Neural cell (in vitro differentiated cells): ENCODE data around the gene PRSS2. TPM values are rescaled to one million over a fixed set of nuclear protein-coding genes. Genes with fewer than 3 reads are reported as not detected.

Experiments used
- H2AFZ ChIP-seq: fragments of 200-600, 300-800 bp; sonication (generic), shearing (Covaris generic); 2 replicates; pipeline ENCODE4 v1.6.0; 2014; ENCODE audit warnings: low read depth, mild to moderate bottlenecking, antibody characterized with exemption, low read length, moderate library complexity
- H3F3A ChIP-seq: fragments of 200-600 bp; shearing (Covaris generic); 2 replicates; pipeline ENCODE4 v1.6.1; 2016; ENCODE audit warnings: mild to moderate bottlenecking, moderate library complexity, mixed read lengths, antibody characterized with exemption, low read length; ENCODE audit not compliant: insufficient read depth, poor library complexity, severe bottlenecking
- H3K27ac ChIP-seq: fragments of 200-600, 300-800 bp; sonication (generic), shearing (Covaris generic); 2 replicates; pipeline ENCODE4 v1.5.1; 2014; ENCODE audit warnings: mild to moderate bottlenecking, low read length, moderate library complexity
- H3K27me3 ChIP-seq: fragments of 300-800, 200-600 bp; sonication (generic), shearing (Covaris generic); 2 replicates; pipeline ENCODE4 v1.6.0; 2014; ENCODE audit warnings: mild to moderate bottlenecking, low read depth, low read length, moderate library complexity; ENCODE audit not compliant: insufficient read depth
- H3K36me3 ChIP-seq: fragments of 300-800, 200-600 bp; sonication (generic), shearing (Covaris generic); 2 replicates; pipeline ENCODE4 v1.5.1; 2014; ENCODE audit warnings: mild to moderate bottlenecking, antibody characterized with exemption, low read length, moderate library complexity; ENCODE audit not compliant: insufficient read depth
- H3K4me2 ChIP-seq: fragments of 300-800, 200-600 bp; sonication (generic), shearing (Covaris generic); 2 replicates; pipeline ENCODE4 v1.6.0; 2014; ENCODE audit warnings: mild to moderate bottlenecking, low read length
- H3K4me3 ChIP-seq: fragments of 300-800, 200-600 bp; sonication (generic), shearing (Covaris generic); 2 replicates; pipeline ENCODE4 v1.5.1; 2014; ENCODE audit warnings: mild to moderate bottlenecking, low read length, moderate library complexity
- H3K79me2 ChIP-seq: fragments of 200-600 bp; shearing (Covaris generic); replicated peaks from 2 replicates; pipeline ENCODE4 v1.6.0; 2014; ENCODE audit warnings: mild to moderate bottlenecking, low read length, moderate library complexity; ENCODE audit not compliant: insufficient read depth
- H3K9ac ChIP-seq: fragments of 300-800, 200-600 bp; sonication (generic), shearing (Covaris generic); 2 replicates; pipeline ENCODE4 v1.6.1; 2016; ENCODE audit warnings: mild to moderate bottlenecking, low read length, mixed read lengths
- H3K9me2 ChIP-seq: fragments of 200-600 bp; shearing (Covaris generic); 2 replicates; pipeline ENCODE4 v1.6.1; 2016; ENCODE audit warnings: mild to moderate bottlenecking, low read length, mixed read lengths; ENCODE audit not compliant: insufficient read depth
- H3K9me3 ChIP-seq: fragments of 200-600, 300-800 bp; sonication (generic), shearing (Covaris generic); 2 replicates; pipeline ENCODE4 v1.6.1; 2016; ENCODE audit warnings: mild to moderate bottlenecking, mixed run types, low read length, moderate library complexity, mixed read lengths
- H4K20me1 ChIP-seq: fragments of 200-600 bp; shearing (Covaris generic); 2 replicates; pipeline ENCODE4 v1.6.1; 2016; ENCODE audit warnings: mild to moderate bottlenecking, mixed run types; ENCODE audit not compliant: insufficient read depth
- EP300 ChIP-seq: fragments of 450-650 bp; conservative IDR thresholded peaks from 2 replicates; pipeline ENCODE4 v1.6.1; 2014; ENCODE audit warnings: antibody characterized with exemption, mild to moderate bottlenecking, moderate library complexity; ENCODE audit not compliant: poor library complexity, severe bottlenecking
- EZH2 ChIP-seq: fragments of 200-600, 300-800 bp; shearing (Covaris generic), sonication (generic); IDR thresholded peaks from 2 replicates; pipeline ENCODE4 v1.6.1; 2014; ENCODE audit warnings: antibody characterized with exemption, low read length, borderline replicate concordance, mild to moderate bottlenecking; ENCODE audit not compliant: insufficient read depth, poor library complexity, severe bottlenecking
- MXI1 ChIP-seq: fragments of 450-650 bp; conservative IDR thresholded peaks from 2 replicates; pipeline ENCODE4 v1.6.1; 2014; ENCODE audit warnings: antibody characterized with exemption, mild to moderate bottlenecking; ENCODE audit not compliant: poor library complexity, severe bottlenecking
- POLR2AphosphoS5 ChIP-seq: IDR thresholded peaks from 2 replicates; pipeline ENCODE4 v1.6.1; 2012
- RAD21 ChIP-seq: fragments of 450-650 bp; conservative IDR thresholded peaks from 2 replicates; pipeline ENCODE4 v1.6.1; 2014; ENCODE audit warnings: antibody characterized with exemption, mild to moderate bottlenecking, moderate library complexity
- SMC3 ChIP-seq: fragments of 450-650 bp; conservative IDR thresholded peaks from 2 replicates; pipeline ENCODE4 v1.6.1; 2014; ENCODE audit warnings: antibody characterized with exemption, mild to moderate bottlenecking, moderate library complexity; ENCODE audit not compliant: poor library complexity
- TAF1 ChIP-seq: IDR thresholded peaks from 2 replicates; pipeline ENCODE4 v1.6.1; 2012; ENCODE audit warnings: low read depth
- polyA plus RNA-seq: library from polyadenylated mRNA; depleted of rRNA; stranded (reverse); fragments of >200 nt; gene quantifications from 2 replicates; pipeline ENCODE4 v1.2.3, GENCODE V29; 2014
- TF ChIP-seq, protein P1 (sequence below): fragments of 450-650 bp; IDR thresholded peaks from 2 replicates; pipeline ENCODE4 v1.5.1; 2014; ENCODE audit warnings: antibody characterized with exemption, mild to moderate bottlenecking, moderate library complexity; ENCODE audit not compliant: poor library complexity, severe bottlenecking
- TF ChIP-seq, protein P2 (sequence below): IDR thresholded peaks from 2 replicates; pipeline ENCODE4 v1.6.1; 2012; ENCODE audit warnings: borderline replicate concordance

PRSS2 gene
- polyA plus RNA-seq, 1 donor from 2014 or later: not detected

DNA sequence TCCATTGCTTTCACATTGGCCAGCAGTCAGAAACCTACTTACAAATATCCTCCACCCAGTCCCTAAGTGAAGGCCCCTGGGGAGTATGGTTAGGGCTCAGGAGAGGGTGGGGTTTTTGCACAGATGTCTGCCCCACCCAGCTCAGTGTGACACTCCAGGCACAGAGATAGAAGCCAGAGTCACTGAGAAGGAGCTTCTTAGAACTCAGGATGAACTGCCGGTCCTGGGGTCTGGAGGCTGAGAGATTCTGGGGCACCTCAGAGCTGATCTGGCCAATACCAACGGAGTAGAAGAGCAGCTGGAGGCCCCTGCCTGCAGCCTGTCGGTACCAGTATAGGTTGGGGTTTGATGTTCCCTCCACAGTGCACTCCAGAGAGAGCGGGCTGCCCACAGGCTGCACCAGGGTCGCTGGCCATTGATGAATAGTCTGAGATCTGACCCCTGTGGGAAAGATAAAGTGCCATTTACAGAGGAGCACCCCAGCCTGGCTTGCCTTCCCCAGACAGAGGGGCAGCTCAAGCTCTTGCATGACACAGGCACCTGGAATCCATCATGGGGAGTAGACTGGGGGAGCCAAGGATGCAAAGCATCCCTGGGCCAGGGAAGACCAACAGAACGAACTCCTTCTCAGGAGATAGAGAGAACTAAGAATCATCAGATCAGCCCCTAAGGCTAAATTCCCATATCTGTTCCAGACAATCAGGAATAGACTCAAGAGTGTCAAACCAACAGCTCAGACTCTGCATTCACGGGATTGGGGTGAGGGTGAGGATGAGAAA, 41.9 kb downstream of the PRSS2 start:
- H3F3A ChIP-seq: no peaks in the 10 kb centered on the region
- no peaks in the 10 kb centered on the region for H3K36me3 ChIP-seq
- H3K9me2 ChIP-seq: no peaks in the 10 kb centered on the region
- H3K4me2 ChIP-seq: no peak overlapping the region
- H3K9me3 ChIP-seq: no peaks in the 10 kb centered on the region
- H3K4me3 ChIP-seq: no peak overlapping the region
- H4K20me1 ChIP-seq: no peaks in the 10 kb centered on the region
- no peak overlapping the region for H3K9ac ChIP-seq
- H3K27me3 ChIP-seq: no peaks in the 10 kb centered on the region
- H3K79me2 ChIP-seq: no peaks in the 10 kb centered on the region
- no peak overlapping the region for H2AFZ ChIP-seq
- H3K27ac ChIP-seq: no peak overlapping the region
- no peak for TF ChIP-seq EZH2
- no peak for TF ChIP-seq SMC3
- TF ChIP-seq, protein P1, sequence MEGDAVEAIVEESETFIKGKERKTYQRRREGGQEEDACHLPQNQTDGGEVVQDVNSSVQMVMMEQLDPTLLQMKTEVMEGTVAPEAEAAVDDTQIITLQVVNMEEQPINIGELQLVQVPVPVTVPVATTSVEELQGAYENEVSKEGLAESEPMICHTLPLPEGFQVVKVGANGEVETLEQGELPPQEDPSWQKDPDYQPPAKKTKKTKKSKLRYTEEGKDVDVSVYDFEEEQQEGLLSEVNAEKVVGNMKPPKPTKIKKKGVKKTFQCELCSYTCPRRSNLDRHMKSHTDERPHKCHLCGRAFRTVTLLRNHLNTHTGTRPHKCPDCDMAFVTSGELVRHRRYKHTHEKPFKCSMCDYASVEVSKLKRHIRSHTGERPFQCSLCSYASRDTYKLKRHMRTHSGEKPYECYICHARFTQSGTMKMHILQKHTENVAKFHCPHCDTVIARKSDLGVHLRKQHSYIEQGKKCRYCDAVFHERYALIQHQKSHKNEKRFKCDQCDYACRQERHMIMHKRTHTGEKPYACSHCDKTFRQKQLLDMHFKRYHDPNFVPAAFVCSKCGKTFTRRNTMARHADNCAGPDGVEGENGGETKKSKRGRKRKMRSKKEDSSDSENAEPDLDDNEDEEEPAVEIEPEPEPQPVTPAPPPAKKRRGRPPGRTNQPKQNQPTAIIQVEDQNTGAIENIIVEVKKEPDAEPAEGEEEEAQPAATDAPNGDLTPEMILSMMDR: no peak
- no peak for TF ChIP-seq POLR2AphosphoS5
- TF ChIP-seq, protein P2, sequence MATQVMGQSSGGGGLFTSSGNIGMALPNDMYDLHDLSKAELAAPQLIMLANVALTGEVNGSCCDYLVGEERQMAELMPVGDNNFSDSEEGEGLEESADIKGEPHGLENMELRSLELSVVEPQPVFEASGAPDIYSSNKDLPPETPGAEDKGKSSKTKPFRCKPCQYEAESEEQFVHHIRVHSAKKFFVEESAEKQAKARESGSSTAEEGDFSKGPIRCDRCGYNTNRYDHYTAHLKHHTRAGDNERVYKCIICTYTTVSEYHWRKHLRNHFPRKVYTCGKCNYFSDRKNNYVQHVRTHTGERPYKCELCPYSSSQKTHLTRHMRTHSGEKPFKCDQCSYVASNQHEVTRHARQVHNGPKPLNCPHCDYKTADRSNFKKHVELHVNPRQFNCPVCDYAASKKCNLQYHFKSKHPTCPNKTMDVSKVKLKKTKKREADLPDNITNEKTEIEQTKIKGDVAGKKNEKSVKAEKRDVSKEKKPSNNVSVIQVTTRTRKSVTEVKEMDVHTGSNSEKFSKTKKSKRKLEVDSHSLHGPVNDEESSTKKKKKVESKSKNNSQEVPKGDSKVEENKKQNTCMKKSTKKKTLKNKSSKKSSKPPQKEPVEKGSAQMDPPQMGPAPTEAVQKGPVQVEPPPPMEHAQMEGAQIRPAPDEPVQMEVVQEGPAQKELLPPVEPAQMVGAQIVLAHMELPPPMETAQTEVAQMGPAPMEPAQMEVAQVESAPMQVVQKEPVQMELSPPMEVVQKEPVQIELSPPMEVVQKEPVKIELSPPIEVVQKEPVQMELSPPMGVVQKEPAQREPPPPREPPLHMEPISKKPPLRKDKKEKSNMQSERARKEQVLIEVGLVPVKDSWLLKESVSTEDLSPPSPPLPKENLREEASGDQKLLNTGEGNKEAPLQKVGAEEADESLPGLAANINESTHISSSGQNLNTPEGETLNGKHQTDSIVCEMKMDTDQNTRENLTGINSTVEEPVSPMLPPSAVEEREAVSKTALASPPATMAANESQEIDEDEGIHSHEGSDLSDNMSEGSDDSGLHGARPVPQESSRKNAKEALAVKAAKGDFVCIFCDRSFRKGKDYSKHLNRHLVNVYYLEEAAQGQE: no peak
- TF ChIP-seq TAF1: no peak
- no peak for TF ChIP-seq RAD21
- TF ChIP-seq EP300: no peak
- TF ChIP-seq MXI1: no peak

DNA sequence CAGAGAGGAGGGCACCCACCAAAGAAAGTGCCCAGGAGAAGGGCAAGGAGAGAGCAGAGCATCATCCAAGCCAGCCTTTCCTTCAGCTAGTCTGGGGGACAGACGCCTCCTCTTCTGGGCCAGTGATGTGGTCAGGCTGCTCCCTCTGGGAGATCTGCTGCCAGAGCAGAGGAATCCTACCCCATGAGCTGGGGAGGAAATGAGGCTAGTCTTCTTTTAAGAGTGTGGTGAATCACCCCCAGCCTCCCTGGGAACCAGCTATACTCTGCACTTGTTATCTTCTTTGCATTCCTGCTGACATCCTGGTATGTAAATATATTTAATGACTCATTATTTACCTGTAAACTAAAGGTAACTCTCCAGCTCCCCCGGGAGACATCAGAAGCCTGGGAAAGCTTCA, 42.5 kb downstream of the PRSS2 start:
- Histone ChIP-seq H3F3A (no peaks in the 10 kb centered on the region), H3K9ac (no peak overlapping the region), H3K79me2 (no peaks in the 10 kb centered on the region), H3K36me3 (no peaks in the 10 kb centered on the region), H3K27me3 (no peaks in the 10 kb centered on the region), H2AFZ (no peak overlapping the region), H3K9me3 (no peaks in the 10 kb centered on the region), H4K20me1 (no peaks in the 10 kb centered on the region), H3K4me2 (no peak overlapping the region), H3K4me3 (no peak overlapping the region), H3K27ac (no peak overlapping the region), H3K9me2 (no peaks in the 10 kb centered on the region)
- TF ChIP-seq EP300: no peak
- no peak for TF ChIP-seq SMC3
- no peak for TF ChIP-seq MXI1
- TF ChIP-seq, protein P1: no peak
- TF ChIP-seq EZH2: no peak
- no peak for TF ChIP-seq POLR2AphosphoS5
- TF ChIP-seq, protein P2: no peak
- TF ChIP-seq TAF1: no peak
- TF ChIP-seq RAD21: no peak
